ENCODE measurements around the gene SLC7A10. TPM values are rescaled to one million over a fixed set of nuclear protein-coding genes. Genes with fewer than 3 reads are reported as not detected.
A peak's percentile ranks its signal among the peaks of the same experiment; 100 is the strongest.

SLC7A10 gene
- total RNA-seq, 1 experiment from 2014 or later, result 2.9 TPM

GRCh38 chr19:33241530-33242101 is 16.0 kb upstream of the SLC7A10 start:
- Histone ChIP-seq H2AFZ (ENCODE audit: low read length) (no peak overlapping the region), H3K9me3 (ENCODE audit: control insufficient read depth, low read depth, low read length) (no peaks in the 10 kb centered on the region), H3K23ac (ENCODE audit: insufficient read length, low read depth, low read length) (no peak overlapping the region), H4K20me1 (ENCODE audit: control insufficient read depth, insufficient read depth, insufficient read length) (no peaks in the 10 kb centered on the region), H4K91ac (ENCODE audit: insufficient read length, low read depth, low read length) (no peak overlapping the region), H2BK12ac (ENCODE audit: insufficient read length, low read depth, low read length) (no peak overlapping the region), H3K56ac (ENCODE audit: insufficient read length, low read depth, low read length) (no peak overlapping the region), H3T11ph (ENCODE audit: low read length) (no peak overlapping the region), H3K14ac (ENCODE audit: insufficient read depth, low read length) (no peak overlapping the region), H2BK120ac (ENCODE audit: low read depth, low read length, poor library complexity, severe bottlenecking) (no peak overlapping the region), H2BK5ac (ENCODE audit: insufficient read length, low read length) (no peak overlapping the region), H2BK15ac (ENCODE audit: low read depth, low read length) (no peak overlapping the region), H3K4me1 (ENCODE audit: insufficient read depth, low read length) (no peaks in the 10 kb centered on the region), H3K23me2 (ENCODE audit: insufficient read length, low read depth, low read length, poor library complexity, severe bottlenecking) (no peaks in the 10 kb centered on the region), H3K27me3 (ENCODE audit: insufficient read depth, low read length) (no peaks in the 10 kb centered on the region), H3K4me2 (ENCODE audit: insufficient read depth, insufficient read length, low read length) (no peak overlapping the region), H3K79me1 (ENCODE audit: insufficient read depth, low read depth, low read length, poor library complexity, severe bottlenecking) (no peaks in the 10 kb centered on the region), H2AK5ac (ENCODE audit: insufficient read length, low read length) (no peak overlapping the region), H3K79me2 (ENCODE audit: insufficient read depth, low read length) (no peaks in the 10 kb centered on the region), H2BK20ac (ENCODE audit: low read depth, low read length, poor library complexity, severe bottlenecking) (no peak overlapping the region), H3K27ac (ENCODE audit: insufficient read length, low read depth, low read length) (no peak overlapping the region), H4K8ac (replicated peaks; ENCODE audit: insufficient read length, low read depth, low read length) (no peak overlapping the region), H3K9ac (ENCODE audit: extremely low read depth, insufficient read length, low read length) (no peak overlapping the region), H4K5ac (ENCODE audit: insufficient read length, low read depth, low read length) (no peak overlapping the region), H3K4ac (ENCODE audit: low read depth, low read length) (no peak overlapping the region), H3K18ac (ENCODE audit: insufficient read length, low read depth, low read length) (no peak overlapping the region)
- peaks cover 0 to 4% of the 10 kb centered on the region in 2 experiments; a peak in 1 of 4 replicates for H3K4me1 Mint-ChIP-seq
- peaks cover 0 to 5% (median 3%) of the 10 kb centered on the region in 3 experiments; a peak in 2 of 7 replicates for H3K36me3 Mint-ChIP-seq (ENCODE audit: insufficient read depth in 1 of 3, low read depth in 3 of 3)
- DNase-seq, result no peak
- no peak overlapping the region for H3K4me3 Mint-ChIP-seq
- H3K9me3 Mint-ChIP-seq, result peaks cover 9 to 10% of the 10 kb centered on the region in 2 experiments; a peak in 3 of 5 replicates
- peaks cover 14% of the 10 kb centered on the region for H3K27me3 Mint-ChIP-seq (ENCODE audit: low read depth)
- no CpG with 5 or more reads among the region's 22 CpGs for WGBS (ENCODE audit: extremely low coverage, insufficient read length, low lambda C conversion rate)
- peak; percentile 89 for TF ChIP-seq CTCF (conservative IDR thresholded peaks at IDR 0.05)
- no peak overlapping the region for H3K27ac Mint-ChIP-seq
